HG02884 (cell line): ENCODE measurements around the gene UBTD2.
"Not testable (repeated sequence)": the region's sequence is repeated elsewhere in the genome, so short reads cannot be mapped to it uniquely, and the experiment has no call there.

Experiments
- ATAC-seq: cut with Tn5 transposase; IDR thresholded peaks from one replicate; pipeline ENCODE4 v1.9.1; 2021; ENCODE audit warnings: mild to moderate bottlenecking, moderate library complexity; ENCODE audit not compliant: unreplicated experiment

UBTD2 gene

GRCh38 chr5:172252501-172252900 lies 31.1 kb downstream of the UBTD2 start:
- no peak for ATAC-seq

GRCh38 chr5:172251419-172251818 lies 32.1 kb downstream of the UBTD2 start:
- ATAC-seq, result no peak

- no peak for ATAC-seq
Observed at GRCh38 chr5:172248637-172249036, 34.9 kb downstream of the UBTD2 start.

GRCh38 chr5:172245703-172246125 lies 37.9 kb downstream of the UBTD2 start:
- ATAC-seq, result no peak

GRCh38 chr5:172245046-172245445 lies 38.5 kb downstream of the UBTD2 start:
- no peak for ATAC-seq

GRCh38 chr5:172243302-172243701 lies 40.3 kb downstream of the UBTD2 start:
- no peak for ATAC-seq

- no peak for ATAC-seq
Observed at GRCh38 chr5:172238334-172238733, 45.2 kb downstream of the UBTD2 start.

GRCh38 chr5:172235827-172236736 lies 47.5 kb downstream of the UBTD2 start:
- no peak for ATAC-seq

- peak; percentile 62 for ATAC-seq
Observed at GRCh38 chr5:172235132-172235780, 48.3 kb downstream of the UBTD2 start.

GRCh38 chr5:172234031-172234430 lies 49.5 kb downstream of the UBTD2 start:
- no peak for ATAC-seq

GRCh38 chr5:172229904-172230303 lies 53.7 kb downstream of the UBTD2 start:
- peak; percentile 69 for ATAC-seq

GRCh38 chr5:172224996-172225395 lies 58.6 kb downstream of the UBTD2 start:
- ATAC-seq, result no peak

- ATAC-seq, result peak; percentile 80
Observed at GRCh38 chr5:172223901-172224873, 59.4 kb downstream of the UBTD2 start.

GRCh38 chr5:172219296-172219695 lies 64.3 kb downstream of the UBTD2 start:
- no peak for ATAC-seq

GRCh38 chr5:172216345-172216744 lies 67.2 kb downstream of the UBTD2 start:
- ATAC-seq, result no peak

GRCh38 chr5:172213126-172213525 lies 70.4 kb downstream of the UBTD2 start:
- no peak for ATAC-seq

GRCh38 chr5:172211676-172212075 lies 71.9 kb downstream of the UBTD2 start:
- no peak for ATAC-seq

GRCh38 chr5:172209714-172210113 lies 73.8 kb downstream of the UBTD2 start:
- ATAC-seq, result no peak

GRCh38 chr5:172207511-172207910 lies 76.1 kb downstream of the UBTD2 start:
- ATAC-seq, result no peak

GRCh38 chr5:172205984-172206383 lies 77.6 kb downstream of the UBTD2 start:
- ATAC-seq, result not testable (repeated sequence)

- ATAC-seq, result no peak
Observed at GRCh38 chr5:172200476-172200875, 83.1 kb downstream of the UBTD2 start.
